Ishikawa (cell line): ENCODE results near the gene HRAS.

ENCODE experiments used
- EP300 ChIP-seq: IDR thresholded peaks from 2 replicates; pipeline ENCODE4 v1.6.1; 2012; ENCODE audit warnings: borderline replicate concordance
- NFIC ChIP-seq: IDR thresholded peaks from 2 replicates; pipeline ENCODE4 v1.6.1; 2012
- REST ChIP-seq: IDR thresholded peaks from 2 replicates; pipeline ENCODE4 v1.6.1; 2012; ENCODE audit warnings: low read depth, mild to moderate bottlenecking
- TAF1 ChIP-seq: IDR thresholded peaks from 2 replicates; pipeline ENCODE4 v1.6.1; 2012; ENCODE audit warnings: low read depth, mild to moderate bottlenecking
- TCF12 ChIP-seq: IDR thresholded peaks from 2 replicates; pipeline ENCODE4 v1.6.1; 2012; ENCODE audit warnings: low read depth
- YY1 ChIP-seq: IDR thresholded peaks from 2 replicates; pipeline ENCODE4 v1.6.1; 2012; ENCODE audit warnings: low read depth
- TF ChIP-seq, protein P1 (sequence below): IDR thresholded peaks from 2 replicates; pipeline ENCODE4 v1.6.1; 2012

DNA sequence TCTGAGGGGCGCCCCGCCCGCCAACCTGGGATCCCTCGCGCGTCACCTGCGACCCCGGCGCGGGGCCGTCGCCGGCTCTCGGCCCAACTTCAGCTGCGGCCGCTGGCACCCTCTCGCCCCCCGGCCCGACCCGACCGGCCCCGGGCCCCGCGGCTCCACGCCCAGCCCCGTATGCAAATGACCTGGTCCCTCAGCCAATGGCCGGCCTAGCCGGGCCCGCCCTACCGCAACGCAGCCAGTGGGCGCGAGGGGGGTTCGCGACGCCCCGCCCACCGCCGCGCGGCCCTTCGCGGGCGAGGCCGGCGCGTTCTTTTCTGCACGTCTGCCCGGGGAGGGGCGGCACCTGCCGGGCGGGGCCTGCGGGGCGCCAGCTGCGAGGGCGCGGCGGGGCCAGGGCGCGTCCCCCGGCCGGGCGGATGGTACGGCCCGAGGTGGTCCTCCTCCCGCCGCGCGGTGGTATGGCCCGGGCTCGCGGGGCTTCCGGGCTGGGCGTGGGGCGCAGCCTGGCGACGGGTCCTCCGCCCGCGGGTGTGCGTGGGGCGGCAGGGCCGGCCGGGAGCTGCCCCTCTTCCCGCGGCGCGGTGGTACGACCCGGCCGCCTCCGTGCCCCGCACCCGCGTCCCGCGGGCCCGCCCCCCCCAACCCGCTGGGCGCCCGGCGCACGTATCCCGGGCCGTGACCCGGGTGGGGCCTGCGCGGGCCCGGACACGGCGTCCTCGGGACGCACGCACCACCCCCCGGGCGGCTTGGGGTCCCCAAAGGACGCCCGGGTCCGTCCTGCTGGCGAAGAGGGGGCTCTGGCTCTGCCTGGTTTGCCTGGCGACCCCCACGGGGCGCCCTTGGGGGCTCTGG lies 33.2 kb upstream of the HRAS start:
- TF ChIP-seq NFIC (no peak), REST (no peak), EP300 (no peak), YY1 (0 out of 2 replicates have a peak, but pooled peaks have one; percentile 27), TCF12 (no peak), TAF1 (peak; percentile 5; the same call in 1 of the 2 replicates)
- TF ChIP-seq, protein P1, sequence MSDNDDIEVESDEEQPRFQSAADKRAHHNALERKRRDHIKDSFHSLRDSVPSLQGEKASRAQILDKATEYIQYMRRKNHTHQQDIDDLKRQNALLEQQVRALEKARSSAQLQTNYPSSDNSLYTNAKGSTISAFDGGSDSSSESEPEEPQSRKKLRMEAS, result peak; percentile 31; the same call in 1 of the 2 replicates
